NCI-H2029 (cell line): ENCODE measurements around the gene PPP1R3G.

Source experiments
- DNase-seq: peaks from one replicate; lab custom pipeline; 2025; lab: John Stamatoyannopoulos, UW

The PPP1R3G gene

DNA sequence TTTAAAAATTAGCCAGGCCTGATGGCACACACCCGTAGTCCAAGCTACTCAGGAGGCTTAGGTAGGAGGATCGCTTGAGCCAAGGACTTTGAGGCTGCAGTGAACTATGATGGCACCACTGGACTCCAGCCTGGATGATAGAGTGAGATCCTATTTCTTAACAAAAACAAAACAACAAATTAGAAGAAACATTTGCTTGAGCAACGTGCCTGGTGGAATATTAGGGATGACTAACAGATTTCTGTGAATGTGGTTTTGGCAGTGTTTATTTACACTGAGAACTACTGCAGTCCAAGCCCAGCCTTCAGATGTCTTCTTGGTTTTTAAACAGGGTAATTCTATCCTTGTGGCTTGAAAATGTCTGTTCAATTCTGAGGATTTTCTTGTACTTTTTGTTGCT lies 9.2 kb downstream of the PPP1R3G start:
- DNase-seq: no peak

DNA sequence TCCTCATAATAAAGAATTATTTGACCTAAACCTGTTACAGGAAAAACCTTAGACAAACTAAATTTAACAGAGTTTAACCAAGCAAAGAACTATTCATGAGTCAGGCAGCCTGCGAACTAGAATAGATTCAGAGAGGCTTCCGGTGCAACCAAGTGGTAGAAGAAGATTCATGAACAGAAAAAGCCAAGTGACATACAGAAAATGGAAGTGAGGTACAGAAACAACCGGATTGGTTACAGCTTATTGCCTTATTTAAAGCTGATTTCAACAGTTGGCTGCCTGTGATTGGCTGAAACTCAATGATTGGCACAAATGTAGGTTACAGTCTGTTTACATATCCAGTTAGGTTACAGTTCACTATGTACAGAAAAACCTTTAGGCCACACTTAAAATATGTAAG lies 10.1 kb downstream of the PPP1R3G start:
- DNase-seq: no peak

DNA sequence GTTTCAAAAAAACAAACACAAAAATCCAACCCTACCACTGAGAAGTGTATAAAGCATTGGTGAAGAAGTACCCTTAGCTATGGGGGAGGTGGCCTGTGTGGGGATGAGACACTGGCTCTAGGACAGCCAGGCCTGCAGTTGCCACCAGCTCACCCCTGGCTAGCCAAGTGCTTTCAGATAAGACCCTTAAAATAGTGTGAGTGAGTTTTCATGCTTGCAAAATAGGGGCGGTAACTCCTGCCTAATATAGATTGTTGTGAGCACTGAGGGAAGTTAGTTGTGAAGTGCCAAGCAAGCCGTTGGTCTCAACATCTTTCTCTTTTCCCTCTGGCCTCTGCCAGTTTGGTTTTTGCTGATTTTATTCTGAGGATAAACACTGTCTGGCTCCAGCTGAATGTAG lies 11.3 kb downstream of the PPP1R3G start:
- no peak for DNase-seq

DNA sequence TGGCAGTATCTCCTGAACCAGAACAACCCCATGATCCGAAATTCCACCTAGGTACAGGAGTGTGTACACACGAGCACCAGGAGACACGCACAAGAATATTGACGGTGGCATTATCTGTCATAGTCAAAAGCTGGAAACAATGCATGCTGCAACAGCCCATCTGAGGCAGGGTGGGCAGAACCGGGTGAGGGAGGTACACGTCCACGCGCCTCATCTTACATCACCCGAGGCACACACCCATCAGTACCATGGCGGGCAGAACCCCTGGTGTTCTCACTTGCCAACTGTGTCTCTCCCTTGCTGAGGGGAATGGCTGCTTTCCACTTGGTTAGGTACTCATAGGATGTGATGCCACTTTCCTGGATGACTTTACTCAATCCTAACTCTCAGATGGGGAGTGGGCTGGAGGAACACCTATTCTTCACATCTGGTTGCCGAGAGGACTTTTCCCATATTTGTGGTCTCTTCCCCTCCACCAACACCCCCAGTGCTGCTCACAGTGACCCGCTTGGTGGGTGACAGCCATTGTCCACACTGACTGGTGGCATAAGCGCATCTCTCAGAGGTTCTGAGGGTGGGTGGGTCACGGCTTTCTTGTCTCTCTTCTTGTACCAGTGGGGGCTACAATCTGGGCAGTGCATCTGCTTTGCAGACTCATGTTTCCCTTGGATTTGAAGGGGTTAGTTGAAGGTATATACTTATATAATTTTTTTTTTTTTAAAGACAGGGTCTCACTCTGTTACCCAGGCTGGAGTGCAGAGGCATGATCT lies 13.5 kb downstream of the PPP1R3G start:
- no peak for DNase-seq

DNA sequence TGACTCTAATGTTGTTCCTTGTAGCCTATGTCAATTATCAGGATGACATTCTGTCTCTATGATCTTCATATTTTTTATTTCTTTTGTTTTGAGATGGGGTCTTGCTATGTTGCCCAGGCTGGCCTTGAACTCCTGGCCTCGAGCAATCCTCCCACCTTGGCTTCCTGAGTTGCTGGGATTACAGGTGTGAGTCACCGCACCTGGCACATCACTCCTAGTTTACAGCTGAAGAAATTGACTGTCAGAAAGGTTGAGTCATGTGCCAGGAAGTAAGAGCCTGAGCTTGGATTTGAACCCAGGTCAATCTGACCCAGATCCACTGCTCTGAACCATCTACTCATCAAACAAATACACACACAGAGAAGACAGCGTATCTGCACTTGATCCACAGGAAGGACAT lies 14.4 kb downstream of the PPP1R3G start:
- no peak for DNase-seq

DNA sequence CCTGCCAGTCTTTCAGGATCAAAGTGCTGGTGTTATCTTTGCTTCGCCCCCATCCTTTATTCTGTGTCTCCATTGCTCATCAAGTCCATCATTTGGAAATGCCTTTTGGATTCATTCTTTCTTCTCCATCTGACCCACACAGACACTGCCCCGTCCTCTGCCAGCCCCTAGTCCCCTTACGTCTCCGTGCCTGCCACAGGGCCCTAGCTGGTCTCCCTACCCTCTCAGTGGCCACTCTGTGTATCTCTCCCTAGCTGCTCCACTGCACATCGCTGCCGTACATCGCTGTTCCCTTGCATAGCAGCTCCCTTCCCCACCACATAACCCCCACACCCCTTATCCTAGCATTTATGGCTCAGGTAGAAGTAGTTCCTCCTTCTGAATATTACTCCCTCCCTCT lies 15.7 kb downstream of the PPP1R3G start:
- no peak for DNase-seq

DNA sequence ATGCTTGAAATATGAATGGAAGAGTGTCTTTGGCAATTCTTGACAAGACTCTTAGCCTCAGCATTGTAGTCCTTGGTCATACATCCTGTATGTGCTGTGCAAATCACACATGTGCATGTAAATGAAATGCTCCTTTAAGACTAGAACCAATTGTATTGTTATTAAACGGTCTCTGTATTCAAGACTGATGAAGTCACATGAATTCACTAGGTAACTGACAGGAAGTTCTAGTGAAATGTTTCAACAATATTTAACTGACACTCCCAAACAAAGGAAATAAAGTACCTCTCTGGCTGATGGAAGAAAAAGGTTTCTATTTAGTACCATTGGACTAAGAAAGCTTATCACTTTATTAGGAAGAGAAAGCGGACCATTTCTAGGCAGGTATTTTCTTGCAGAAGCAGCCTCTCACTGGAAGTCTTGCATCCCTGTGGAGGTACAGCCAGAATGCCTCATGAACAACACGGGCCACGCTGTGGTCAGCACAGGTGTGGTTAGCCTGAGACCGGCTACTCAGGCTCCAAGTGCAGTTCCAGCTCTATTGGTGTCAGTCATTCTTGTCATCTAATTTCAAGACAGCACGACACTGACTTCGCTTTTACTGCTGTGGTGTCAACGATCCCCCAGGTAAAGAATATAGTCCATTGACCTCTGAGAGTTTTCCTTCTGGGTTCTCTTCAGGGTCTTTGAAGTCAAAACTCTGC lies 17.3 kb downstream of the PPP1R3G start:
- DNase-seq: no peak

DNA sequence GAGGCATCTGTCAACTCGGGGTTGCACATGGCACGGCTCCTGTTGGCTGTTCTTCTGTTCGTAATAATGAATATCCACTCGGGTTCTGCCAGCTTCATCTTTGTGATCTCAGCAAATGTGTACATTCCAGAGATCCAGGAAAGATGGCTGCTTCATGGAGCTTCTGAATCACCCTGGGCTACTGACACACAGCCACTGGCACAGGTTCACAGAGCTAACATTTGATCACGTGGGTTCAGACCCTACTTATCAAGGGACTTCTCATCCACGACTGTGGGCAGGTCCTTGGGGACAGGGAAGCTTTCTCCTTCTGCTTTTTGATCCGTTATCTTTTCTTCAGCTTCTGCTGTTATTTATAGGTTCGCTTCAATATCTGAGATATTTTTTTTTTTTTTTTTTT lies 18.1 kb downstream of the PPP1R3G start:
- DNase-seq: no peak

DNA sequence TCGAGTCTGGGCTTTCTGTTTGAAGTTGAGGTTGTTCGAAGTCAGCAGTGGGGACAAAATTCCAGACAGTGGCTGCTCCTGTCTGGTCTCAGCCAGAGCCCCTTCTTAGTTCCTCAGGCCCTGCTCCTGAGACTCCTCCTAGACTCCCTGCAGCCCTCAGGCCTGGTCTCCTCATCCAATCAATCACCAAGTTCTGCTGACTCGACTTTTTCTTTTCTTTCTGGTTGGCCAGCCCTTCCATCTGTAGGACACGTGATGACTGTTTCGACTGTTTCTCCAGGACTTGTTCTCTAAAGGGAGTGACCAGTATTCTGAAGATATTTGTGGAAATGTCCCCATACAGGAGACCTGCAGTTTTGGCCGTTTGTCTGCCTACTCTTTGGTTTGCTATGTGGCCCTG lies 19.5 kb downstream of the PPP1R3G start:
- no peak for DNase-seq

DNA sequence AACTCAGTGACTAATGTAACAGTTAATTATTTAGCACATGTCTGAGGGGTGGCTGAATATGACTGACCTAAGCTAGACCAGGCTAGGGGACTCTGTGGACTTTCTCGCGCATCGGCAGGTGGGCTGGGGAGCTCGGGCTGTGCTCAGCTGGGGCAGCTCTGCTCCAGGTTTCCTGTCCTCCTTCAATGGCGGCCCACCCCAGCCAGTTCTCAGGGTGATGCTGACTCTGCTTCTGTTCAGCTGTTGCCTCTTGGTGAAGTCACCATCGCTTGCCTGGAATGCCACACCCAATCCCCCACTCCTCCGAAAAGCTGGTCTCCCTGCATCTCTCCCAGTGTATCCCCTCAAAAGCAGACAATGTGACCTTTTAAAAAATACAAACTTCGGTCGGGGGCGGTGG lies 20.0 kb downstream of the PPP1R3G start:
- DNase-seq: no peak

DNA sequence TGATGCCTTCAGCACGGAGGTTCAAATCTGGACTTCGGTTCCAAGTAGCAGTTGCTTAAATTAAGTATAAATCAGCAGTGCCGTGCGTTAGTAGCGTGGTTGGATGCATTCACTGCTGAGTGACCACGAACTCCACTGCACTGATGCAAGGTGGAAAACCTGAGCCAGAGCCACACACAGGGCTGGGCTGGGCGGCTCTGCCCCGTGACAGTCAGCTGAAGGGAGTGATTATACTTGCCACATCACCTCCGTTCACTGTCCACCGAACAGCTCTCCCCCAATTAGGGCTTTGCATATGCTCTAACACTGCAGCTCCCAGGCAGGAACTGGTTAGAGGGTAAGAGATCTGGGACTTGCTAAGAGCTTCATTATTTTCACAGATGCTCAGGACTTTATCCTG lies 22.2 kb downstream of the PPP1R3G start:
- no peak for DNase-seq

DNA sequence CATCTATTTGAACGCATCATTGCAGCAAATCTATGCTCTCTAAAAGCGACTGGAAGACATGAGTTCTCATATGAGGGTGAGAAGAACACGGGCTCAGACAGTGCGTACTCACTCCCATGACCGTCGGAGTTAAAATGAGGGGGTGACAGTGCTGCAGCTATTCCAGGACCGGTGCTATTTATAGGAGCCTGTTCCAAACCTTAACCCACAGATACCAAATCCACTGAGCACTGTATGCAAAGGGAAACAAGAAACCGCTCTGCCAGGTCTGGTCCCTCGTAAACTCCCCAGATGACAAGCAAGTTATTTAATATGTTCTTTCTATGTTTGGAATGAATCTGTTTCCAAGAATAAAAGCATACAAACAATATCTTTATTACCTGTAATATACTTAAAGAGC lies 22.9 kb downstream of the PPP1R3G start:
- DNase-seq: no peak

DNA sequence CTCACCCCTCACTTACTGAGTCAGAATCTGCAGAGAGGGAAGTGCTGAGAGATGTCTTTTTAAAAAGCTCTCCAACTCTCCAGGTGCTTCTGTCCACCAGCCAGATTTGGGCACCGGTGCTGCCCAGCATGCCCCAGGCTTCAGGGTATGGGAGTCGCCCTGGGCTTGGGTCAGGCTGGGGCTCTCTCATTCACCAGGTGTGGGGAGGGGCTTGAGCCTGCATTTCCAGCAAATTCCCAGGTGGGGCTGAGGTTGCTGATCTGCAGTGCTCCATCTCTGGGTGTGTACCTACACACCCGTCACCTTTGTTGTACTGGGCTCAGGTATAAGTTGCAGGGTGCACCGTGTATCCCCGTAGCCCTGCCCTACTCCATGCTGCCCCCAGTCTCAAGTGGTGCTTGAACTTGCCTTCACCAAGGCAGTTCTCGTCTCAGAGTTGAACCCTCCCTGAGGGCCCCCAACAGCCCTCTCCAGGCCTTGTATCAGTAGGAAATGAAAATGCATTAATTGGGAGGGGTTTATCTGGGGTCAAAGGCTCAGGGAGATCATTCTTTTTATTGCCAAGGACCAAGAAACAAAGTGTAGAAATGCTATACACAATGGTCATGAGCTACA lies 23.5 kb downstream of the PPP1R3G start:
- DNase-seq: no peak

DNA sequence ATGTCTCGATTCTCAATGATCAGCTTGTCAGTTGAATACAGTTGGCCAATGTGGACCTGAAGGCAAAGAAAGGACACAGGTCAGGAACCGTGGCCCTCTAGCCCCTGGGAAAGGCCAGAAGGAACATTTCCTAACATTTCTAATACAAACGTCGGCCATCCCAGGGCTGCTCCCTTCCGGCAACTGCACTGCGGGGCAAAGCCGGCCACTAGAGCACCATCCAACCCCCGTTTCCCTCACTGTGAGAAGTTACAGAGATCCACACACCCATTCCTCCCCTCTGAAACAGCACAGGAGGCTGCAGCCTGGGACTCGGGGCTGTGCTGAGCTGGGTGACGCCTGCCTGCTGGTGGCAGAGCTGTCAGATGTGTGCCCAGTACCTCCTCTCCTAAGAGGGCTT lies 24.3 kb downstream of the PPP1R3G start:
- DNase-seq: no peak

DNA sequence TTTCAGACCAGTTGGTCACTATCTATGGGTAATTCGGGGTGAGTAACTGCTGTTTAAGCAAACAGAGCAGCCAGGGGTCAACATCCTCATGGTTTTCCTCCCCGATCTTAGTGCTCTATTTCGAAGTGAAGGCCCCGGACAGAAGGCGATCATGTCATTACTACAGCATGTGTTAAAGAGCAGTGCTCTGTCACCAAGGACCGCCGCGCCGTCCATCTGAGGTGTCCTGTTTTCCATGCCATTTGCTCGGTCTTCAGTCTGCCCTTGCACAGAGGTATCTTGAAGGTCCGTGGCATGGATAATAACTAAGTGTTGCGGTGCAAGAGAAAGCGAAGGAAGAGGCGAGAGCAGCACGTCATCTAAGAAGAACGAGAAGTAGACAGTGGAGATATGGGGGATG lies 25.1 kb downstream of the PPP1R3G start:
- no peak for DNase-seq

DNA sequence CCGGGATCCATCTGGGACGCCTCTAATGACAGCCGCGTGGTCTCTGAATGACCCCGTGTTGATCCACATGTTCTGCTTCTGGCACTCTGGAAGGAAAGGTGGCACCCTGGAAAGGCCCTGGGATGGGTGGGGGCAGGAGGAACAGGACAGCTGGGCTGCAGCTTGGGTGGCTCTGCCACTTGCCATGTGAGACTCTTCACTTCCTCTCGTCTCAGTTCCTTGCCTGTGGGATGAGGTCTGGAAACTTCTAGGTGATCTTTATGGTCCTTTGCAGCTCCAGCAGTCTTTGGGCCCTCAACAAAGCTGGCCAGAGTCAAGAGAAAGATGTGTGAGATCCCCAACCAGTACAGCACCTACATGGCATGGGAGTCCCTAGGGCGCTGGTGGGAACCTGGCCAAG lies 26.5 kb downstream of the PPP1R3G start:
- no peak for DNase-seq

DNA sequence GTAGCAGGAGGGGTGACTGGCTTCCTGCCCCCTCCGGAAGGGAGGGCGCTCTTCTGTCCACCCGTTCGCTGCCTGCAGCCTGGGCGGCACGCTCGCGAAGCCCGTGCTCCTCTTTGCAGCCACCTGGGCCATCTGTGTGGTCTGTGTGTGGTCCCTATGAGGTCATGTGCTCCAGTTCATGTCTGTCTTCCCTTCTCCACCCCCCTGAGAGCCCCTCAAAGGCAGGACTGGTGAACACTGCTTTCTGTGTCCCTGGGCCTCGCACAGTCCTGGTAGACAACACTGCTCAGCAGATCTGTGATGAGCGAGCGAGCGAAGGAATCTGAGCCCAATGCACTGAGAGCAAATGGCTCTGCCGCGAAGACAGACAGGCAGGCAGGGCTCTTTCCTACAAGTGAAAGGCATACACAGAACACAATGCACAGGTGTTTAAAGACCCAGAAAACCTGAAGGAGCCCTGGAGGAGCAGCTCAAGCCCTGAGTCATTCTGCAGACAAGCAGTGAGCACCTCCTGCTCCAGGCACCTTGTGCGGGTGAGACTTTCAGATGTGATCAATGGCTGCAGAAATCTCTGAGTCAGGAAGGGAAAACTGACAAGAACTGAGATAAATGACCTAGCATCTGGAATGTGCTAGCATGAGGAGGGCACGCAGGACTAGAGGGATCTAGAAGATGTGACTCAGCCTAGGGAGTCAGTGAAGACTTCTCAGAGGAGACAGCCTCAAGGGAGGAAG lies 27.1 kb downstream of the PPP1R3G start:
- DNase-seq: no peak

DNA sequence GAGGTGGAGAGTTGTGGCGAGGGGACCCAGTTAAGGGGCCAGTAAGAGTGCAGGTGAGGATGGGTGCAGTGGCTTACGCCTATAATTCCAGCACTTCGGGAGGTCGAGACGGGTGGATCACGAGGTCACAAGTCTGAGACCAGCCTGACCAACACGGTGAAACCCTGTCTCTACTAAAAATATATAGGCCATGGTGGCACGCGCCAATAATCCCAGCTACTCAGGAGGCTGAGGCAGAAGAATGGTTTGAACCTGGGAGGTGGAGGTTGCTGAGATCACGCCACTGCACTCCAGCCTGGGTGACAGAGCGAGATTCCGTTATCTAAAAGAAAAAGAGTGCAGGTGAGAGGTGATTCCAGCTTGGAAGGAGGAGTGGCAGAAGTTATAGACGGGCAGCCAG lies 28.0 kb downstream of the PPP1R3G start:
- DNase-seq: no peak

DNA sequence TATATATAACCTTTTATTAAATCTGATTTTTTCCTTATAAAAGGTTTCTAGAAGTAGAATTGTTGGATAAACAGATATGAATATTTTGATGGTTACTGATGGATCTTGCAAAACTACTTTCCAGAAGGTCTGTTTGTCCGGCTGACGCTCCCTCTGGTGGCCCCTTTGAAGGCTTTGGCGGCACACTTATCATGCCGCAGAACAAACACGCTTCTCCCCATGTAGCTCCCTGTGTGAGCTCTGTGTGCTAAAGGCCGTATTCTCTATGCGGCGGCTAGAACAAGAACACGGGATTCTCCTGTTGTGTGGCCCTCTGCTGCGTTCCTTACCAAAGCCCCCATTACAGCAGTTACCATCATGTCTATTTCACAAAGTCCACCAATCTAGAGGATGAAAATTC lies 30.0 kb downstream of the PPP1R3G start:
- no peak for DNase-seq

DNA sequence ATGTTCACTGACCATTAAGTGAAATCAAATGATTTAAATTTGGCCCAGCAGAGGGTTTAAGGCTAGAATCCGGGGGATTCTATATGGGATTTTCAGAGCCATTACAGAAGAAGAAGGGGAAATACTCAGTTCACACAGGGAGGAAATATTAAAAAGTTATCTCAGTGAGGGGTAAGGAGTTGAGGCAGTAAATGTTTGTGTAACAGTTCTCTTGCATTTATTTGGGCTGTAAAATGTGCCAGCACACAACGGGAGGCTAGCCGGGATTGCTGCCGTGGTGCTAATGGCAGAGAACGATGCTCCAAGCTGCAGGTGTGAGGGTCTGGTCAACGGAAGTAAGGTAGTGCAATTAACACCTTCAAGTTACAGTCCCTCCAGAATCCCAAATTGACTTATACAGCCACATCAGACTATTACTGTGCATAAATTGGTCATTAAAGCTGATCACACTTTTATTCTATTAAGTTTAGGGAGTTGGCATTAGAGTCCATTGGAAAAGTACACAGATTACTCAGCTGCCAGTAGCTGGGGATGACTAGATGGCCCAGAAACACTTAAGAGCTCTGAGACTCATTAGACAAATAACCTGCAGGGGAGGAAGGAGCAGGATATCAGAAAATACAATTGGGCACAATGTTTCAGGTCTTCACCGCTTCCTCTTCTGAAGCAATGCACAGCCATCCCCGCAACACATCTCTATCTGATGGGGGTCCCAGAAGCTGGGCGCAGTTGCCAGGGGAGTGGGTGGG lies 31.3 kb downstream of the PPP1R3G start:
- DNase-seq: no peak

DNA sequence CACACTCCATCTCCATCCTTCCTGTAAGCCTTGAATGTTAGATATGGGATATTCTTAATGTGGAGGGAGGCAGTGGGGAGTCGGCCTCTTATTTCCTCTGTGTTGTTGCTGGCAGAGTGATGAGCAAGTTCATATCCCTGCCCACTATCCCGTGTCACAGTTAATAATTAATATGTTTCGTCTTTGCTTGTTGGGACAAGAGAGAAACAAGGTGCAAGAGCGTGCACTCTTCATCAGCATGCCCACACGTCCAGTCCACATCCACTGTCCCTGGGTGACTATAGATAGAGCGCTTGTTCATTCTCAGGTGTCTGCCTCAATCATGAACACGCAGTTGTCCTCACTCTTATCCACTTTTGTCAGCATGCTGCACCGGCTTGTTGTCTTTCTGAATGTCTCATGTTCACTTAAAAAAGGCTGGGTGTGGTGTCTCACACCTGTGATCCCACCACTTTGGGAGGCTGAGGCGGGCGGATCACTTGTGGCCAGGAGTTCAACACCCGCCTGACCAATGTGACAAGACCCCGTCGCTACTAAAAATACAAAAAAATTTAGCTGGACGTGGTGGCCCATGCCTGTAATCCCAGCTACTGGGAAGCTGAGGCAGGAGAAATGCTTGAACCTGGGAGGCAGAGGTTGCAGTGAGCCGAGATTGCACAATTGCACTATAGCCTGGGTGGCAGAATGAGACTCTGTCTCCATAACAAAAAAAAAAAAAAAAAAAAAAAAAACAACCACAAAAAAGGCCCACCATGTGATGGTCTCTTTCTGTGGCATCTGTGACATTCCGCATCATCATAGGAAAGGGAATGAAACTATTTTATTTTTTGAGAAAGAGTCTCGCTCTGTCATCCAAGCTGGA lies 34.2 kb downstream of the PPP1R3G start:
- DNase-seq: no peak
